Astrocyte of the spinal cord (primary cell): ENCODE data around the gene CHD6.

Source experiments
- DNase-seq: peaks from one replicate; pipeline ENCODE4 v3.0.0; 2011; ENCODE audit warnings: low read depth, low spot score
- H3K4me3 ChIP-seq: 2 replicates; pipeline ENCODE4 v1.5.1; 2011; ENCODE audit warnings: low read depth, mild to moderate bottlenecking, low read length, moderate library complexity
- CTCF ChIP-seq: IDR thresholded peaks from 2 replicates; pipeline ENCODE4 v1.5.1; 2012; ENCODE audit warnings: low read depth, mild to moderate bottlenecking, low read length, inconsistent platforms
- in situ Hi-C: cut with HindIII; loops from 2 replicates; pipeline ENCODE4 v1.10.0; 2017; ENCODE audit warnings: low sequenced_read_pairs

CHD6 gene

GRCh38 chr20:41362748-41363140 is 255.4 kb downstream of the CHD6 start:
- no peak for DNase-seq
- TF ChIP-seq CTCF, result no peak
- in situ Hi-C loops, result no loop called here
- H3K4me3 ChIP-seq, result no peak overlapping the region

GRCh38 chr20:41361757-41362747 is 256.1 kb downstream of the CHD6 start:
- no peak for DNase-seq
- no peak overlapping the region for H3K4me3 ChIP-seq
- in situ Hi-C loops, result no loop called here
- TF ChIP-seq CTCF, result no peak

- TF ChIP-seq CTCF, result no peak
- no peak overlapping the region for H3K4me3 ChIP-seq
- in situ Hi-C loops, result no loop called here
- DNase-seq, result no peak
Measured at GRCh38 chr20:41360831-41361756, 257.1 kb downstream of the CHD6 start.

- DNase-seq, result no peak
- in situ Hi-C loops, result no loop called here
- no peak for TF ChIP-seq CTCF
- H3K4me3 ChIP-seq, result no peak overlapping the region
Measured at GRCh38 chr20:41359541-41360011, 258.6 kb downstream of the CHD6 start.

- no peak for DNase-seq
- no peak overlapping the region for H3K4me3 ChIP-seq
- in situ Hi-C loops, result no loop called here
- TF ChIP-seq CTCF, result no peak
Measured at GRCh38 chr20:41358717-41359116, 259.5 kb downstream of the CHD6 start.

- TF ChIP-seq CTCF, result no peak
- no peak overlapping the region for H3K4me3 ChIP-seq
- in situ Hi-C loops, result no loop called here
- no peak for DNase-seq
Measured at GRCh38 chr20:41358230-41358629, 259.9 kb downstream of the CHD6 start.
